GM12891 (cell line): ENCODE measurements around the gene GSDME.

Source experiments
- DNase-seq: peaks from one replicate; pipeline ENCODE4 v3.0.0; 2011; ENCODE audit warnings: low spot score; ENCODE audit not compliant: insufficient read length
- FAIRE-seq: peaks from 2 replicates; lab custom pipeline; 2011; peaks lifted over from hg19 to GRCh38; lab: Jason Lieb, UNC
- PAX5 ChIP-seq: IDR thresholded peaks from 2 replicates; pipeline ENCODE4 v1.6.1; 2011; ENCODE audit warnings: low read length, moderate library complexity, mild to moderate bottlenecking; ENCODE audit not compliant: insufficient read depth, severe bottlenecking
- POLR2A ChIP-seq: IDR thresholded peaks from 2 replicates; pipeline ENCODE4 v1.6.1; 2011; ENCODE audit warnings: low read depth, low read length, control low read depth
- POLR2AphosphoS5 ChIP-seq: IDR thresholded peaks from 2 replicates; pipeline ENCODE4 v1.6.1; 2011; ENCODE audit warnings: low read depth, low read length, control low read depth
- POU2F2 ChIP-seq: IDR thresholded peaks from 2 replicates; pipeline ENCODE4 v1.6.1; 2011; ENCODE audit warnings: low read depth, mild to moderate bottlenecking, control low read depth, low read length, moderate library complexity
- SPI1 ChIP-seq: IDR thresholded peaks from 2 replicates; pipeline ENCODE4 v1.6.1; 2011; ENCODE audit warnings: low read depth, low read length, control low read depth
- TAF1 ChIP-seq: IDR thresholded peaks from 2 replicates; pipeline ENCODE4 v1.6.1; 2011; ENCODE audit warnings: low read depth, low read length, control low read depth

The GSDME gene

DNA sequence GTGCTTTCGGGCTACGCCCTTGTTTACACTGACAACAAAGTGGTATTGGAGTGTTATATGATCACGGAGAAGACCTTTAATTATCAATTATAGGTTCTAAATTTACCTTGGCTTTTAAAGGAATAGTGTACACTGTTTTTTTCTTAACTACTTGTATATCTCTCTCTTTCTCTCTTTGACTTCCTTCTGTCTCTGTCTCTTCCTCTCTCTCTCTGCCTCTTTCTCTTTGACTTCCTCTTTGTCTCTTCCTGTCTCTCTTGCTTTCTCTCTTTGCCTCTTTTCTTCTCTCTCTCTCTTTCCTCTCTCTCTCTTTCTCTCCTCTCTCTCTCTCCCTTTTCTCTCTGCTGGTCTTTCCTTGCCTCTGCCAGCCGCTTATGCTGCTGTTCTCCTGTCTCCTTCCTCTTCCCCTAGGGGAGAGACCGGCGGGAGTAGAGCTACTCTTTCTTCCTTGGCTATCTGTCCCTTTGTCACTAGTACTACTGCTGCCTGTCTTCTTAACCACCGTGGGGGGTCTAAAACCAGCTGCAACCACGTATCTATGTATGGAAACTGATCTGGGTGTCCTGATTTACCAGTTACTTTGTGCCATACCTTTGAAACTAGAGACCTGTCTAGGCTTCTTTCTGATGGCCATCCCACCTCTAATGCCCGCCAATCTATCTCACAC lies 36.9 kb upstream of the GSDME start:
- TF ChIP-seq POLR2A: no peak
- TF ChIP-seq SPI1: peak; percentile 36; the same call in 1 of the 2 replicates
- DNase-seq (no peak), FAIRE-seq (no peak)

DNA sequence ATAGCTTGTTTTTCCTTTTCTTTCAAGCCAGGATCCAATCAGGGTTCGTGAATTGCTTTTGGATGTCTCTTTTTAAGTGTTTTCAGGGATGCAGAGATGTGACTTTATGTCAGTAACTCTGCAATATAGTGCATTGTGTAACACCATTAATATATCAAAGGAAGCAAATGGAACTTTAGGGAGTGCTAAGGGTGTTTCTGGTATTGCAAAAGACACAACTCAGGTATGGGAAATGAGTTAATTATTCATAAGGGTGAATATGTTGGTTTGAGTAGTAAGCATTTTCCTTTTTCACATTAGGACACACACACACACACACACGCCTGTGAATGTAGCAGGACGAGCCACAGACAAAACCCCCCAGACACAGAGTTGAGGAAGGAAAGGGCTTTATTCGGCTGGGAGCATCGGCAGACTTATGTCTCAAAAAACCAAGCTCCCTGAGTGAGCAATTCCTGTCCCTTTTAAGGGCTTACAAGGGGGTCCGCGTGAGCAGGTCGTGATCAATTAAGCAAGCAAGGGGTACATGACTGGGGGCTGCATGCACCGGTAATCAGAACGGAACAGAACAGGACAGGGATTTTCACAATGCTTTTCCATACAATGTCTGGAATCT lies 31.8 kb upstream of the GSDME start:
- TF ChIP-seq SPI1: no peak
- TF ChIP-seq POLR2A: no peak
- TF ChIP-seq TAF1: no peak
- no peak for TF ChIP-seq PAX5
- TF ChIP-seq POU2F2: no peak
- no peak for TF ChIP-seq POLR2AphosphoS5
- DNase-seq (no peak), FAIRE-seq (no peak)

DNA sequence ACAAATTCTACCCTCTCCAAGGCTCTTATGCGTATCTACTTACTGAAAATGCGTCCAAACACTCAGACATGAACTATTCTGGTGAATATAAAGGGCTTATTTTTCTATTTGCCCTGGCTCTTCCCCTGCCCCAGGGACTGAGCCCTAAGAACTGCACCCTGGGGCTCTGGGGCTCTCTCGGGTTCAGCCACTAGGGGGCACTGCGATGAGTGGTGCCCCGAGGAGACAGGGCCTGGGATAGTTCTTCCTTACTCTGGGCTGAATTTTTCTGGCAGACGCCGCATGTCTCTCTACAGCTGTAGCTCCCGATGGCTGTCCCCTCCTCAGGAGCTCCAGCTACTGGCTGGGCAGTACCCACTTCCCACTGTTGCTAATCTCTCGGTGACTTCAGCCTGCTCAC lies 30.8 kb upstream of the GSDME start:
- no peak for DNase-seq
- no peak for FAIRE-seq
- TF ChIP-seq PAX5: no peak

DNA sequence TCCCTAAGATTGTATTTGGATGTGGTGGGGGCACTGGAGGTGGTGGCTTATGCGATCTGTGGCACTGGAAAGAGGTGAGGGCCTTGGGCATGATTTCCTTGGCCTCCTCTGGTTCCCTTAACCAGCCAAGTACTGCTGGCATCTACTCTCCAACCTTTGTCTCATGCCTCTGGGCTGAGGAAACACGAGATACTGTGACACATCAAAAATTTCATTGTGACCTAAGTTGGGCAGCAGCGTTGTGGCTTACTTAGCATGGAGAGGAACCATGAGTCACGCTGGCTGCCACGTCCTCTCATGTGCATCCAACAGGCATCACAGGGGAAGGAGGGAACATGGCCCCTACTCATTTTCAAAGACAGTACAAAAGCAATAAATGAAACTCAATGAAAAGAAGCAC lies 29.7 kb upstream of the GSDME start:
- peak; percentile 55 for FAIRE-seq
- DNase-seq: no peak
- TF ChIP-seq POU2F2 (no peak), PAX5 (no peak), SPI1 (no peak), TAF1 (no peak), POLR2A (no peak), POLR2AphosphoS5 (no peak)

DNA sequence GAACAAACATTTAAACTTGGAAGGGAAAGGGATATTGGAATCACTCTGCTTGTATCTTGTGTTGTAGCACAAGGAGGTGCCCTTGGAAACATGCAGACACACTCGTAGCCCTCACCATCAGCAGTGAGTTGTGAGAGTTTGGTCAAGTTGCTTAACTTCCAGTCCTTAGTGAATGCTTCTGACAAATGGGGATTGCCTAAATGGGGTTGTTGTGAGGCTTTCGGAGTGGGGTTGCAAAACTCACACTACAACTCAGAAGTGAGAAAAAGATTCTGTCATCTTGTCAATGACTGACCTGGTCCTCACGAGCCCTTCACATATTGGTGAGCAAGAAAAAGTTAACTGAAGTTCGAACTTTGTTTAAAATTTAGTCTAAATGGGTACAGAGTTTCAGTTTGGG lies 29.0 kb upstream of the GSDME start:
- no peak for FAIRE-seq
- TF ChIP-seq PAX5 (no peak), POU2F2 (no peak), TAF1 (no peak), POLR2A (no peak), SPI1 (no peak), POLR2AphosphoS5 (no peak)
- DNase-seq: no peak

DNA sequence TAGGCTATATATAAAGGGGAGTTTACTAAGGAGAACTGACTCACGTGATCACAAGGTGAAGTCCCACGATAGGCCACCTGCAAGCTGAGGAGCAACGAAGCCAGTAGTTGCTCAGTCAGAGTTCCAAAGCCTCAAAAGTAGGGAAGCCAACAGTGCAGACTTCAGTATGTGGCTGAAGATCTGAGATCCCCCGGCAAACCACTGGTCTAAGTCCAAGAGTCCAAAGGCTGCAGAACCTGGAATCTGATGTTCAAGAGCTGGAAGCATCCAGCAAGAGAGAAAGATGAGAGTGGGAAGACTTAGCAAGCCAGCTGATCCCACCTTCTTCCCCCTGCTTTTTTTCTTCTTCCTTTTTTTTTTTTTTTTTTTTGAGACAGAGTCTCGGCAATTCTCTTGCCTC lies 27.0 kb upstream of the GSDME start:
- no peak for DNase-seq
- no peak for FAIRE-seq

DNA sequence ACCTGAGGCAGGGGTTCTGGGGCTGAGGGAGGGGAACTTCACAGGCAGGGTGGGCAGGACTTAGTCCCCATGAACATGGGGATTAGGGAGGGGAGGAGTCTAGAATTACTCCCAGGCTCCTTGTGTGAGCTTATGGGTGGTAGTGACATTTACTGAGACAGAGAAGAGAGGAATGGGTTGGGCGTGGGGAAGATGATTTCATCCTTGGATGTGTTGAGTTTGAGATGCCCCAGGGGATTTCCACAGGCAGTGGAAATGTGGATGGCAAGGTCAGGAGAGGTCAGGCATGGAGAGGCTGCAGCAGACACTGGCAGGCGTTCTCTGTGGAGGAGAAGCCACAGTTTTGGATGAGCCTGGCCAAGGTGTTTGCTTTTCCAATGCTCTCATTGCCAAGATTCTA lies 26.4 kb upstream of the GSDME start:
- TF ChIP-seq PAX5 (no peak), POLR2AphosphoS5 (no peak), SPI1 (no peak), POLR2A (no peak), TAF1 (no peak), POU2F2 (no peak)
- FAIRE-seq (no peak), DNase-seq (no peak)

More for the DNA sequence above, 27.0 kb upstream of the GSDME start:
- no peak for TF ChIP-seq POU2F2

DNA sequence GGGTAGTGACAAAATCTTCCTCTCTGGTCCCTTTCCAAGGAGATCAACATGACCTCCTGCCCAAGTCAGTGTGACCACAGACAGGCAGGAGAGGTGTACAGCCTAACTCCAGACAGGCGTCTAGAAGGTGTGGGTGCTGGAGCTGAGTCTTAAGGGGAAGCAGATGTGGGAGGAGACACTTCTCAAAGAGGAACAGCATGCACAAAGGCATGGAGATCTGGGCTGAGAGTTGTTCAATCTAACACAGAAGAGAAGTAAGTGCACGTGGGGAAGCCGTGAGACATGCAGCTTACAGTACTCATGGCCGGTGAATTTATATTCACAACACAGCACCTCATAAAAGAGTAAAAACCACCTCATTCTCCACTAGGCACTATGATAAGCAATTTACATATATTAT lies 23.8 kb upstream of the GSDME start:
- FAIRE-seq: peak; percentile 28
- DNase-seq: no peak
- no peak for TF ChIP-seq POLR2A
- TF ChIP-seq SPI1: no peak
- no peak for TF ChIP-seq POLR2AphosphoS5
- TF ChIP-seq PAX5: no peak

DNA sequence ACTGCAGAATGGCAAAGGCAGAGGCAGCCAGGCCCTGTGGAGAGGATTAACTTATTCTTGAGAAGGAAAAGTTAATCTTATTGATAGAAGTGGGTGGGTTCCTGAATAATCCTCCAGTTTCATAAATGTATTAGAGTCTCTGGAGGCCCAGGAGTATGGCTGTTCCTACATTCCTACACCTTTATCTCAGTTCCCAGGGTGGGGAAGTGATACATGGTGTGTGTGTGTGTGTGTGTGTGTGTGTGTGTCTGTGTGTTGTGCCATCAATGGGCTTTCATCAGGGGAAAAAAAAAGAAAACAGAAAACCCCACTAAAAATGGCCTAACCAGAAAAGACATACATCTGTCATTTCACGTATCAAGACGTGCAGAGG lies 22.0 kb upstream of the GSDME start:
- TF ChIP-seq SPI1: peak; percentile 41
- TF ChIP-seq POLR2AphosphoS5: no peak
- DNase-seq (no peak), FAIRE-seq (no peak)

DNA sequence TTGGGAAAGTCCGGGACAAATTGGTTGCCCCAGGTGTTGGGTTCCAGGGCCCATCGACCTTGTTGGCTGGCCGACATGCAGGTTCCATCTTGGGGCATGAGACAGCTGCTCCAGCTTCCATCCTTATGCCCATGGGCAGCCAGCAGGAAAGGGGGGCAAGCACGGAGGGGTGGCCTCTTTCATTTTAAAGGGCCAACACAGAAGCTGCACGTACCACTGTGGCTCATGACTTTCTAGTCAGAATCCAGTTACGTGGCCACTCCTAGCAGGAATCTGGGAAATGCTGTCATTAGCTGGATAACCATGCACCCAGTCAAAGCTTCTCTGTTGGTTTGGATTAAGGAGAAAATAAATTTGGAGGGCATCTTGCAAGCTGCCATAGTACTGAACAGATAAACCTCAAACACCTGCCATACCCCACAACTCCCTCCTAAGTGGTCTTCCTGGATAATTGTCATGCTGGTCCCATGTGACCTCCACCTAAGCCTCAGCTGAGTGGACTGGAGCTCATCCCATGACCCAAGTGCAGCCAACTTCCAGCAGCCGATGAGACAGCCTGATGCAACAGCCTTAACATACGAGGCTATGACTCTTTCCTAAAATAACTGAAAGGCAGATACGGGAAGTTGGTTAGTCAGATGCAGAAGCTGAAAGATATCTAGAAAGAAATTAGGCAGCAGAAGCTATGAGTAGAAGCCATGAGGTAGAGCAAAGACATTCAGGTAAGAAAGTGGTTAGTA lies 21.4 kb upstream of the GSDME start:
- TF ChIP-seq POLR2A: no peak
- peak; percentile 22; the same call in 1 of the 2 replicates for TF ChIP-seq SPI1
- FAIRE-seq (peak; percentile 87), DNase-seq (no peak)
